Gastrocnemius medialis (tissue), 4 donors: ENCODE results near the gene GALNT6.

Experiments used
- POLR2A ChIP-seq, 2 donors: fragments of 450-650 bp; IDR thresholded peaks; one replicate each; pipeline ENCODE4 v1.6.1; 2017; ENCODE audit warnings: antibody characterized with exemption in 2 of 2, mild to moderate bottlenecking in 2 of 2, moderate library complexity in 2 of 2
- TF ChIP-seq, protein P1 (sequence below), 5 experiments: fragments of 450-650 bp in 3 of 5; fragments of 200-600 bp in 2 of 5; sonication (generic) in 2 of 5; IDR thresholded peaks in 4 of 5; conservative IDR thresholded peaks in 1 of 5; 1 replicate in 4 of 5; 2 replicates in 1 of 5; pipeline ENCODE4 v1.5.1; 2016 to 2019; ENCODE audit warnings: antibody characterized with exemption in 5 of 5, mild to moderate bottlenecking in 3 of 5, moderate library complexity in 3 of 5

DNA sequence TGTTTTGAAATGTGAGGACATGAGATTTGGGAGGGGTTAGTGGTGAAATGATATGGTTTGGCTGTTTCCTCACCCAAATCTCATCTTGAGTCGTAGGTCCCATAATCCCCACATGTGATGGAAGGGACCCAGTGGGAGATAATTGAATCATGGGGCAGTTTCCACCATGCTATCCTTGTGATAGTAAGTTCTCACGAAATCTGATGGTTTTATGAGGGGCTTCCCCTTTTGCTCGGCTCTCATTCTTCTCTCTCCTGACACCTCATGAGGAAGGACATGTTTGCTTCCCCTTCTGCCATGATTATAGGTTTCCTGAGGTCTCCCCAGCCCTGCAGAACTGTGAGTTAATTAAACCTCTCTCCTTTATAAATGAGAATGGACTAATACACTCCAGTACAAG lies 18.0 kb downstream of the GALNT6 start:
- TF ChIP-seq, protein P1, sequence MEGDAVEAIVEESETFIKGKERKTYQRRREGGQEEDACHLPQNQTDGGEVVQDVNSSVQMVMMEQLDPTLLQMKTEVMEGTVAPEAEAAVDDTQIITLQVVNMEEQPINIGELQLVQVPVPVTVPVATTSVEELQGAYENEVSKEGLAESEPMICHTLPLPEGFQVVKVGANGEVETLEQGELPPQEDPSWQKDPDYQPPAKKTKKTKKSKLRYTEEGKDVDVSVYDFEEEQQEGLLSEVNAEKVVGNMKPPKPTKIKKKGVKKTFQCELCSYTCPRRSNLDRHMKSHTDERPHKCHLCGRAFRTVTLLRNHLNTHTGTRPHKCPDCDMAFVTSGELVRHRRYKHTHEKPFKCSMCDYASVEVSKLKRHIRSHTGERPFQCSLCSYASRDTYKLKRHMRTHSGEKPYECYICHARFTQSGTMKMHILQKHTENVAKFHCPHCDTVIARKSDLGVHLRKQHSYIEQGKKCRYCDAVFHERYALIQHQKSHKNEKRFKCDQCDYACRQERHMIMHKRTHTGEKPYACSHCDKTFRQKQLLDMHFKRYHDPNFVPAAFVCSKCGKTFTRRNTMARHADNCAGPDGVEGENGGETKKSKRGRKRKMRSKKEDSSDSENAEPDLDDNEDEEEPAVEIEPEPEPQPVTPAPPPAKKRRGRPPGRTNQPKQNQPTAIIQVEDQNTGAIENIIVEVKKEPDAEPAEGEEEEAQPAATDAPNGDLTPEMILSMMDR (IDR thresholded peaks at IDR 0.05 in 4 of 5, conservative IDR thresholded peaks at IDR 0.05 in 1 of 5), result no peak
- TF ChIP-seq POLR2A (IDR thresholded peaks at IDR 0.05), result no peak
